K562 (cell line): ENCODE results near the gene MYMX. TPM values are rescaled to one million over a fixed set of nuclear protein-coding genes. Genes with fewer than 3 reads are reported as not detected.
A peak's percentile ranks its signal among the peaks of the same experiment; 100 is the strongest.

Experiments
- CBX2 ChIP-seq: fragments of 200-600 bp; sonication (generic); IDR thresholded peaks from one replicate; pipeline ENCODE4 v1.6.1; 2012; ENCODE audit warnings: mild to moderate bottlenecking, low read length, inconsistent platforms; ENCODE audit not compliant: insufficient read depth, poor library complexity, severe bottlenecking
- CBX8 ChIP-seq: fragments of 200-600 bp; sonication (generic); IDR thresholded peaks from 2 replicates; pipeline ENCODE4 v1.6.1; 2012; ENCODE audit warnings: borderline replicate concordance, mixed run types, low read depth, mild to moderate bottlenecking, moderate library complexity, mixed read lengths, low read length, control low read depth, inconsistent platforms; ENCODE audit not compliant: poor library complexity, severe bottlenecking; ENCODE audit errors: extremely low read depth
- EP300 ChIP-seq: IDR thresholded peaks from 2 replicates; pipeline ENCODE4 v1.6.1; 2012; ENCODE audit warnings: low read length, improper control_type of control experiment
- HDGF ChIP-seq: fragments of 450-650 bp; IDR thresholded peaks from 2 replicates; pipeline ENCODE4 v1.6.1; 2016
- HNRNPLL ChIP-seq: fragments of 200-400 bp; formaldehyde crosslinking; IDR thresholded peaks from 2 replicates; pipeline ENCODE4 v1.6.1; 2017; ENCODE audit warnings: low read length, low read depth, mild to moderate bottlenecking; ENCODE audit not compliant: poor library complexity, severe bottlenecking
- KAT7 ChIP-seq: sonication (generic); formaldehyde crosslinking; IDR thresholded peaks from 2 replicates; pipeline ENCODE4 v1.8.0; 2022; ENCODE audit warnings: missing genetic modification reagents, mild to moderate bottlenecking, borderline replicate concordance
- NFE2L1 ChIP-seq: fragments of 450-650 bp; IDR thresholded peaks from 2 replicates; pipeline ENCODE4 v1.6.1; 2016; ENCODE audit warnings: missing genetic modification characterization, low read depth, mild to moderate bottlenecking, missing compliant biosample characterization, moderate library complexity, borderline replicate concordance
- PHF8 ChIP-seq: fragments of 200-600 bp; sonication (generic); IDR thresholded peaks from 2 replicates; pipeline ENCODE4 v1.6.1; 2012; ENCODE audit warnings: mixed run types, mild to moderate bottlenecking, inconsistent platforms, low read length, moderate library complexity, borderline replicate concordance
- RAD51 ChIP-seq: fragments of 450-650 bp; IDR thresholded peaks from 2 replicates; pipeline ENCODE4 v1.7.1; 2016; ENCODE audit warnings: low read depth, mild to moderate bottlenecking, borderline replicate concordance
- RBM34 ChIP-seq: fragments of 200-400 bp; formaldehyde crosslinking; IDR thresholded peaks from 2 replicates; pipeline ENCODE4 v1.6.1; 2018; ENCODE audit warnings: low read length, borderline replicate concordance; ENCODE audit not compliant: insufficient read depth
- RBM39 ChIP-seq: fragments of 200-400 bp; formaldehyde crosslinking; optimal IDR thresholded peaks from 2 replicates; pipeline ENCODE3; 2018; ENCODE audit warnings: low read depth, low read length
- SAFB ChIP-seq: fragments of 200-400 bp; formaldehyde crosslinking; IDR thresholded peaks from 2 replicates; pipeline ENCODE4 v1.6.1; 2017; ENCODE audit warnings: low read depth, low read length, borderline replicate concordance
- SAP30 ChIP-seq: fragments of 200-600 bp; sonication (generic); IDR thresholded peaks from 2 replicates; pipeline ENCODE4 v1.6.1; 2012; ENCODE audit warnings: borderline replicate concordance, low read depth, mild to moderate bottlenecking, moderate library complexity, low read length, control low read depth, inconsistent platforms; ENCODE audit not compliant: insufficient read depth, poor library complexity, severe bottlenecking
- ZC3H11A ChIP-seq: IDR thresholded peaks from 2 replicates; pipeline ENCODE4 v1.6.1; 2012; ENCODE audit warnings: low read depth, low read length, improper control_type of control experiment
- ZNF444 ChIP-seq: fragments of 250-450 bp; sonication (Bioruptor Pico); IDR thresholded peaks from 2 replicates; pipeline ENCODE4 v1.4.0; 2020; ENCODE audit warnings: mild to moderate bottlenecking, moderate library complexity
- ZNF778 ChIP-seq: fragments of 450-650 bp; formaldehyde crosslinking; IDR thresholded peaks from 2 replicates; pipeline ENCODE4 v1.4.0; 2020; ENCODE audit warnings: mild to moderate bottlenecking, moderate library complexity
- ZNF785 ChIP-seq: fragments of 250-450 bp; sonication (Bioruptor Pico); IDR thresholded peaks from 2 replicates; pipeline ENCODE4 v1.4.0; 2020; ENCODE audit warnings: mild to moderate bottlenecking
- ZSCAN32 ChIP-seq: fragments of 450-650 bp; formaldehyde crosslinking; IDR thresholded peaks from 2 replicates; pipeline ENCODE4 v1.4.0; 2020; ENCODE audit warnings: mild to moderate bottlenecking, moderate library complexity
- polyA plus RNA-seq, 8 experiments: library from polyadenylated mRNA; depleted of rRNA in 4 of 8; stranded (reverse) in 5 of 8; unstranded in 3 of 8; fragments of >200 nt; fragmentation: Nextera tagmentation in 2 of 8; fragmentation: Illumina TruSeq in 1 of 8; extraction: Ambion mirVana in 2 of 8; extraction: Trizol in 1 of 8; gene quantifications; 2 replicates each; pipeline versions ENCODE4 v1.2.1 to v1.2.3, GENCODE V29; 2011 to 2014; ENCODE audit warnings: inconsistent platforms in 1 of 8, missing spikeins in 1 of 8
- total RNA-seq, 7 experiments: library from RNA; depleted of rRNA in 6 of 7; stranded (reverse); fragments of >200 nt in 6 of 7; fragmentation: Illumina TruSeq in 2 of 7; extraction: Trizol in 2 of 7; gene quantifications; 2 replicates each; pipeline versions ENCODE4 v1.2.1 to v1.2.3, GENCODE V29; 2011 to 2021; ENCODE audit warnings: low replicate concordance in 1 of 7
- TF ChIP-seq, protein P1 (sequence below): fragments of 450-650 bp; formaldehyde crosslinking; IDR thresholded peaks from 2 replicates; pipeline ENCODE4 v1.4.0; 2020; ENCODE audit warnings: mild to moderate bottlenecking, mixed read lengths
- TF ChIP-seq, protein P2 (sequence below): sonication (generic); IDR thresholded peaks from 2 replicates; pipeline ENCODE4 v1.6.1; 2016
- TF ChIP-seq, protein P3 (sequence below): fragments of 250-450 bp; sonication (Bioruptor Pico); IDR thresholded peaks from 2 replicates; pipeline ENCODE4 v1.8.0; 2022; ENCODE audit warnings: inconsistent platforms
- TF ChIP-seq, protein P4 (sequence below): fragments of 250-450 bp; sonication (Bioruptor Pico); IDR thresholded peaks from 2 replicates; pipeline ENCODE4 v1.5.0; 2020; ENCODE audit warnings: mild to moderate bottlenecking

Gene MYMX
- total and polyA plus RNA-seq, 9 of the 15 experiments (the other 6 are each of a cell fraction or from before 2014, with no cell fraction given), result 0.12 TPM; not detected in 8

DNA sequence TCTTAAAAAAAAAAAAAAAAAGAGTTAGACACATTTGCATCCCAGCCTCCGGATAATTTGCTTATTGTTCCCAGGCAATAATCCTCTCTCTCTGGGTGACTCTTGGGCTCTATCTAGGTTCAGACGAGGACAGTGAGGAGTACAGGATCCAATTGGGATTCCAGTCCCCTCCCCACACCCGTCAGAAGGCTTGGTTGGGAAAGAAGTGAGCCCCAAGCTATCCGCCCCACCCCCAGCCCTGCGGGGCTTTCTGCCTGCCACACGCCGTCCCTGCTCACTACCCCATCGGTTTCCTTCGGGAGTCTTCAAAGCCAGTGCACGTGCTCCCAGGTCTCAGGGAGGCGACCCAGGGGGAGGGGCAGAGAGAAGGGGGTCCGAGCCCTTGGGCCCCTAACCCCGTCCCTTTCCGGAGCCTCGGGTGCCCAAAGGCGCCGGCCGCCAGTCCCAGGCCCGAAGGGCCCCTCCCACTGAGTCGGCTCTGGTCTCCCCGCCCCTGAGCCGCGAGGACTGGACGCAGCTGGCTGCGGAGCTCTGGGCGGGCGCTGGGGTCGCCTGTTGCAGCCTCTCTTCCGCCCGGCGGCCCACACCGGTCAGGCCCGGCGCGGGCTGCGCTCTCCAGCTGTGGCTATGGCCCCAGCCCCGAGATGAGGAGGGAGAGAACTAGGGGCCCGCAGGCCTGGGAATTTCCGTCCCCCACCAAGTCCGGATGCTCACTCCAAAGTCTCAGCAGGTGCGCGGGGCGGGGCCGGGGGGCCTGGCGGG, 2.5 kb downstream of the MYMX start (continued):
- TF ChIP-seq, protein P1, sequence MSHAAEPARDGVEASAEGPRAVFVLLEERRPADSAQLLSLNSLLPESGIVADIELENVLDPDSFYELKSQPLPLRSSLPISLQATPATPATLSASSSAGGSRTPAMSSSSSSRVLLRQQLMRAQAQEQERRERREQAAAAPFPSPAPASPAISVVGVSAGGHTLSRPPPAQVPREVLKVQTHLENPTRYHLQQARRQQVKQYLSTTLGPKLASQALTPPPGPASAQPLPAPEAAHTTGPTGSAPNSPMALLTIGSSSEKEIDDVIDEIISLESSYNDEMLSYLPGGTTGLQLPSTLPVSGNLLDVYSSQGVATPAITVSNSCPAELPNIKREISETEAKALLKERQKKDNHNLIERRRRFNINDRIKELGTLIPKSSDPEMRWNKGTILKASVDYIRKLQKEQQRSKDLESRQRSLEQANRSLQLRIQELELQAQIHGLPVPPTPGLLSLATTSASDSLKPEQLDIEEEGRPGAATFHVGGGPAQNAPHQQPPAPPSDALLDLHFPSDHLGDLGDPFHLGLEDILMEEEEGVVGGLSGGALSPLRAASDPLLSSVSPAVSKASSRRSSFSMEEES (CRISPR knock-in tag), result no peak
- TF ChIP-seq, protein P2, sequence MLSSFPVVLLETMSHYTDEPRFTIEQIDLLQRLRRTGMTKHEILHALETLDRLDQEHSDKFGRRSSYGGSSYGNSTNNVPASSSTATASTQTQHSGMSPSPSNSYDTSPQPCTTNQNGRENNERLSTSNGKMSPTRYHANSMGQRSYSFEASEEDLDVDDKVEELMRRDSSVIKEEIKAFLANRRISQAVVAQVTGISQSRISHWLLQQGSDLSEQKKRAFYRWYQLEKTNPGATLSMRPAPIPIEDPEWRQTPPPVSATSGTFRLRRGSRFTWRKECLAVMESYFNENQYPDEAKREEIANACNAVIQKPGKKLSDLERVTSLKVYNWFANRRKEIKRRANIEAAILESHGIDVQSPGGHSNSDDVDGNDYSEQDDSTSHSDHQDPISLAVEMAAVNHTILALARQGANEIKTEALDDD, result no peak
- no peak for TF ChIP-seq CBX8
- peak; percentile 58 for TF ChIP-seq SAP30
- no peak for TF ChIP-seq RBM39
- peak; percentile 45 for TF ChIP-seq HNRNPLL
- no peak for TF ChIP-seq ZC3H11A
- TF ChIP-seq RAD51, result no peak
- TF ChIP-seq PHF8, result peak; percentile 76; the same call in 1 of the 2 replicates
- no peak; the same call in 1 of the 2 replicates for TF ChIP-seq EP300
- TF ChIP-seq KAT7 (CRISPR knock-in tag), result peak; percentile 39; the same call in 1 of the 2 replicates
- no peak for TF ChIP-seq NFE2L1
- TF ChIP-seq SAFB, result no peak
- TF ChIP-seq CBX2, result no peak
- no peak for TF ChIP-seq HDGF
- TF ChIP-seq, protein P3, sequence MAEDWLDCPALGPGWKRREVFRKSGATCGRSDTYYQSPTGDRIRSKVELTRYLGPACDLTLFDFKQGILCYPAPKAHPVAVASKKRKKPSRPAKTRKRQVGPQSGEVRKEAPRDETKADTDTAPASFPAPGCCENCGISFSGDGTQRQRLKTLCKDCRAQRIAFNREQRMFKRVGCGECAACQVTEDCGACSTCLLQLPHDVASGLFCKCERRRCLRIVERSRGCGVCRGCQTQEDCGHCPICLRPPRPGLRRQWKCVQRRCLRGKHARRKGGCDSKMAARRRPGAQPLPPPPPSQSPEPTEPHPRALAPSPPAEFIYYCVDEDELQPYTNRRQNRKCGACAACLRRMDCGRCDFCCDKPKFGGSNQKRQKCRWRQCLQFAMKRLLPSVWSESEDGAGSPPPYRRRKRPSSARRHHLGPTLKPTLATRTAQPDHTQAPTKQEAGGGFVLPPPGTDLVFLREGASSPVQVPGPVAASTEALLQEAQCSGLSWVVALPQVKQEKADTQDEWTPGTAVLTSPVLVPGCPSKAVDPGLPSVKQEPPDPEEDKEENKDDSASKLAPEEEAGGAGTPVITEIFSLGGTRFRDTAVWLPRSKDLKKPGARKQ (CRISPR knock-in tag), result no peak
- TF ChIP-seq ZNF778 (CRISPR knock-in tag), result no peak
- TF ChIP-seq, protein P4, sequence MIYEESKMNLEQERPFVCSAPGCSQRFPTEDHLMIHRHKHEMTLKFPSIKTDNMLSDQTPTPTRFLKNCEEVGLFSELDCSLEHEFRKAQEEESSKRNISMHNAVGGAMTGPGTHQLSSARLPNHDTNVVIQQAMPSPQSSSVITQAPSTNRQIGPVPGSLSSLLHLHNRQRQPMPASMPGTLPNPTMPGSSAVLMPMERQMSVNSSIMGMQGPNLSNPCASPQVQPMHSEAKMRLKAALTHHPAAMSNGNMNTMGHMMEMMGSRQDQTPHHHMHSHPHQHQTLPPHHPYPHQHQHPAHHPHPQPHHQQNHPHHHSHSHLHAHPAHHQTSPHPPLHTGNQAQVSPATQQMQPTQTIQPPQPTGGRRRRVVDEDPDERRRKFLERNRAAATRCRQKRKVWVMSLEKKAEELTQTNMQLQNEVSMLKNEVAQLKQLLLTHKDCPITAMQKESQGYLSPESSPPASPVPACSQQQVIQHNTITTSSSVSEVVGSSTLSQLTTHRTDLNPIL, result no peak
- TF ChIP-seq RBM34, result 0 out of 2 replicates have a peak, but pooled peaks have one; percentile 76
- no peak for TF ChIP-seq ZSCAN32
- no peak for TF ChIP-seq ZNF785 (CRISPR knock-in tag)
- TF ChIP-seq ZNF444 (CRISPR knock-in tag), result no peak
